Measurements from ENCODE around the gene TRIM17.

TRIM17 gene

DNA sequence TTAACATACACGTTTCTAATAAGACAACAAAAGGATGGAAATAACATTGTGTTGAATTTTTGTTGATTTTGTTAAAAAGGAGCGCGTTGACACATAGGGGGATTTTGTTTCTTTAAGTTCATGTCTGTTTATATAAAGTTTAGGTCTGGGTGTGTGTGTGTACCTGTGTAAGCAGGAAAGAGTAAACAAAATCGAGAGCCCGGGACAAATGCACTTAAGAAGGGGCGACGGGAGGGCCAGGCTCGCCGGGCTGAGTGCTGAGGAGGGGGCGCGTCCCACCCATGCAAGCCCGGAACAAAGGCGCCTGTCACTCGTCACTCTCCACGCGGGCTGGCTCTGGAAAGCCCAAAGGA, 28.8 kb upstream of the TRIM17 start:
- H3K27me3 ChIP-seq (ENCODE audit: control insufficient read depth, low read length): peaks cover 23% of the 10 kb centered on the region
- no peak overlapping the region for H3K4me3 ChIP-seq (ENCODE audit: low read length)
- H3K9me2 ChIP-seq (replicated peaks; ENCODE audit: control insufficient read depth, low read length): no peaks in the 10 kb centered on the region
- H3K79me2 ChIP-seq (ENCODE audit: control insufficient read depth, low read length): no peaks in the 10 kb centered on the region
- no peak overlapping the region for H3K4me2 ChIP-seq (ENCODE audit: low read length)
- no peaks in the 10 kb centered on the region for H3K9me3 ChIP-seq (ENCODE audit: control insufficient read depth, insufficient read depth, low read length)
- no peaks in the 10 kb centered on the region for H3K36me3 ChIP-seq (ENCODE audit: control insufficient read depth, low read length)
- no peaks in the 10 kb centered on the region for H4K20me1 ChIP-seq (ENCODE audit: control insufficient read depth, insufficient read depth, low read depth, low read length)
- H3K4me1 ChIP-seq (ENCODE audit: control insufficient read depth, low read length): no peaks in the 10 kb centered on the region
- no peak for TF ChIP-seq EZH2phosphoT487 (IDR thresholded peaks at IDR 0.05; ENCODE audit: borderline replicate concordance, low read length)
- TF ChIP-seq, protein P1, sequence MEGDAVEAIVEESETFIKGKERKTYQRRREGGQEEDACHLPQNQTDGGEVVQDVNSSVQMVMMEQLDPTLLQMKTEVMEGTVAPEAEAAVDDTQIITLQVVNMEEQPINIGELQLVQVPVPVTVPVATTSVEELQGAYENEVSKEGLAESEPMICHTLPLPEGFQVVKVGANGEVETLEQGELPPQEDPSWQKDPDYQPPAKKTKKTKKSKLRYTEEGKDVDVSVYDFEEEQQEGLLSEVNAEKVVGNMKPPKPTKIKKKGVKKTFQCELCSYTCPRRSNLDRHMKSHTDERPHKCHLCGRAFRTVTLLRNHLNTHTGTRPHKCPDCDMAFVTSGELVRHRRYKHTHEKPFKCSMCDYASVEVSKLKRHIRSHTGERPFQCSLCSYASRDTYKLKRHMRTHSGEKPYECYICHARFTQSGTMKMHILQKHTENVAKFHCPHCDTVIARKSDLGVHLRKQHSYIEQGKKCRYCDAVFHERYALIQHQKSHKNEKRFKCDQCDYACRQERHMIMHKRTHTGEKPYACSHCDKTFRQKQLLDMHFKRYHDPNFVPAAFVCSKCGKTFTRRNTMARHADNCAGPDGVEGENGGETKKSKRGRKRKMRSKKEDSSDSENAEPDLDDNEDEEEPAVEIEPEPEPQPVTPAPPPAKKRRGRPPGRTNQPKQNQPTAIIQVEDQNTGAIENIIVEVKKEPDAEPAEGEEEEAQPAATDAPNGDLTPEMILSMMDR (IDR thresholded peaks at IDR 0.05; ENCODE audit: low read depth, low read length, poor library complexity, severe bottlenecking): no peak
- H3F3A ChIP-seq (ENCODE audit: control insufficient read depth, insufficient read depth): no peaks in the 10 kb centered on the region
- H3K27ac ChIP-seq (ENCODE audit: low read depth, low read length): no peak overlapping the region

DNA sequence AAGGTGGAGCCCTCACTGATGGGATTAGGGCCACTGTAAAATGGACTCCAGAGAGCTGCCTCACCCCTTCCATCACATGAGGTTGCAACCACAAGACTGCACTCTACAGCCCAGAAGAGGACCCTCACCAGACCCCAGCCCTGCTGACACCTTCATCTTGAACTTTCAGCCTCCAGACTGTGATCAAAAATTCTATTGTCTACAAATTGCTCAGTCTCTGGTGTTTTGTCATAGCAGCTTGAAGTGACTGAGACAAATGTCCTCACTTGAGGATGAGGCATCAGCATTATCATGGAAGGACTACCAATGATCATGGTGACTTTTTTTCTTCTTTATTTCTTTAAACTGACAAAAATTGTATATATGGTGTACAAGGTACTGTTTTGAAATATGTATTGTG, 26.7 kb upstream of the TRIM17 start:
- H3K4me2 ChIP-seq (ENCODE audit: low read length): no peak overlapping the region
- no peaks in the 10 kb centered on the region for H3K4me1 ChIP-seq (ENCODE audit: control insufficient read depth, low read length)
- TF ChIP-seq, protein P1 (IDR thresholded peaks at IDR 0.05; ENCODE audit: low read depth, low read length, poor library complexity, severe bottlenecking): no peak
- no peak for TF ChIP-seq EZH2phosphoT487 (IDR thresholded peaks at IDR 0.05; ENCODE audit: borderline replicate concordance, low read length)
- no peak overlapping the region for H3K4me3 ChIP-seq (ENCODE audit: low read length)
- H3K36me3 ChIP-seq (ENCODE audit: control insufficient read depth, low read length): no peaks in the 10 kb centered on the region
- H3K27me3 ChIP-seq (ENCODE audit: control insufficient read depth, low read length): peaks cover 23% of the 10 kb centered on the region
- H4K20me1 ChIP-seq (ENCODE audit: control insufficient read depth, insufficient read depth, low read depth, low read length): no peaks in the 10 kb centered on the region
- no peaks in the 10 kb centered on the region for H3K9me2 ChIP-seq (replicated peaks; ENCODE audit: control insufficient read depth, low read length)
- H3K79me2 ChIP-seq (ENCODE audit: control insufficient read depth, low read length): no peaks in the 10 kb centered on the region
- H3K9me3 ChIP-seq (ENCODE audit: control insufficient read depth, insufficient read depth, low read length): no peaks in the 10 kb centered on the region
- no peaks in the 10 kb centered on the region for H3F3A ChIP-seq (ENCODE audit: control insufficient read depth, insufficient read depth)
- H3K27ac ChIP-seq (ENCODE audit: low read depth, low read length): no peak overlapping the region

DNA sequence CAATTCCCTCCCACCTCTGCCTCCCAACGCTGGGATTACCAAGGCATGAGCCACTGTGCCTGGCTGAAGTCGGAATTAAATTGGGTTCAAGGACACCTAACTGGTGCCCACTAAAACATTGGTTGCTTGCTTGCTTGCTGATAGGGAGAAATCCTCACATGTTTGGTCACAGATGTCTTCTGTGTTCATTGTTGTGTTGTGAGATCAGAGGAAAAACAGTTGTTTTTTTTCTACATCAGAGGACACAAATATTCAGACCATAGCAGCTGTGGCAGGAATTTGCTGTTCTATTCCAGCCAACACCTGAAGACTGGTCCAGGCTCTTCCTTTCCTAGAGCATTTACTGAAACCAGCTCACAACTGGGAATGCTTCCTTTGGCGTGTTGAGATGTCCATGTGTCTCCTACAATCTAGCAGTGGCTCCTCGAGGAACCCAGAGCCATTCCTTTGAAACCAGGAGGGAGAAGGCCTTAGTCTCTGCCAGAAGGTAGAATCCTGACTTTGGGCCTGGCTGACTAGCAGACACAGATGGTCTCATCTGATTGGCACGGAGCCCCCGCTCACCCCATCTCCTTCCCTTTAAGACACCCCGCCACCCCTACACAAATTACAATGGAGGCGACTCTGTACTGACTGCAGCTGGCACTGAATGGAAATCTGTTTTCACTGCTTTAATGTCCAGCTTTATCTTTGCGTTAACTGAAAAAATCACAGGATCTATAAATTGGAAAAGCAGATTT, 24.3 kb upstream of the TRIM17 start:
- H3F3A ChIP-seq (ENCODE audit: control insufficient read depth, insufficient read depth): no peaks in the 10 kb centered on the region

More for the DNA sequence above, 24.3 kb upstream of the TRIM17 start:
- Histone ChIP-seq H3K27me3 (ENCODE audit: control insufficient read depth, low read length) (peaks cover 23% of the 10 kb centered on the region), H4K20me1 (ENCODE audit: control insufficient read depth, insufficient read depth, low read depth, low read length) (no peaks in the 10 kb centered on the region), H3K4me1 (ENCODE audit: control insufficient read depth, low read length) (no peaks in the 10 kb centered on the region), H3K9me3 (ENCODE audit: control insufficient read depth, insufficient read depth, low read length) (no peaks in the 10 kb centered on the region), H3K4me3 (ENCODE audit: low read length) (no peak overlapping the region), H3K27ac (ENCODE audit: low read depth, low read length) (no peak overlapping the region), H3K4me2 (ENCODE audit: low read length) (no peak overlapping the region), H3K9me2 (replicated peaks; ENCODE audit: control insufficient read depth, low read length) (no peaks in the 10 kb centered on the region), H3K36me3 (ENCODE audit: control insufficient read depth, low read length) (no peaks in the 10 kb centered on the region), H3K79me2 (ENCODE audit: control insufficient read depth, low read length) (no peaks in the 10 kb centered on the region)
- TF ChIP-seq, protein P1 (IDR thresholded peaks at IDR 0.05; ENCODE audit: low read depth, low read length, poor library complexity, severe bottlenecking): no peak
- no peak for TF ChIP-seq EZH2phosphoT487 (IDR thresholded peaks at IDR 0.05; ENCODE audit: borderline replicate concordance, low read length)

Data from DOHH2 (cell line).